ENCODE measurements around the gene INO80E.
"Not testable (repeated sequence)": the region's sequence is repeated elsewhere in the genome, so short reads cannot be mapped to it uniquely, and the experiment has no call there.

Gene INO80E

DNA sequence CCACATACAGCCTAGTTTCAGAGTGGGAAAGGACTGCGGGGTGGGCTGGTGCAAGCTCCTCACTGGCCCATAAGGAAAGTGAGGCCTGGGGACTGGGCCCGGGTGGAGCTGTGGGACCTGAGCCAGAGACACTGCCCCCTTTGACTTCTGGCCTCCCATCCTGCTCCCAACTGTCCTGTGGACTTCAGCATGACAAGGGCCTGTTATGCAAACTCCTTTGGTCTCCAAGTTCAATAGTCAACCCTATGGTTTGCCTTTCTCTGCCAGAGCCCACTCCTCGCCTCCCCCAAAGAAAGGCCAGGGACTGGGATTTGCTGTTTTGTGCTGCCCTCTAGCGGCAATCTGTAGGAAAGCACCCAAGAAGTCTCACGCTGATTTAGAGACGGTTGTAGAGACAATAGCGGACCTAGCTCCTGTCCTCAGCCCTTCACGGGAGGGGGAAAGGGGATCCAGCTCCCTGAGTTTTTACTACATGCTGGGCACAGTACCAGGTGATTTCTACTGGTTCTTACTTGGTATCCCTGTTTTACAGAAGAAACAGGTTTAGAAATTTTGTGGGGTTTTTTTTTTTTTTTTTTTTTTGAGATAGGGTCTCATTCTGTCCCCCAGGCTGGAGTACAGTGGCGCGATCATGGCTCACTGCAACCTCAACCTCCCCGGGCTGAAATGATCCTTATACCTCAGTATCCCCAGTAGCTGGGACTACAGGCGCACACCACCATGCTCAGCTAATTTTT lies 36.2 kb downstream of the INO80E start:
- peak; percentile 66 for DNase-seq

DNA sequence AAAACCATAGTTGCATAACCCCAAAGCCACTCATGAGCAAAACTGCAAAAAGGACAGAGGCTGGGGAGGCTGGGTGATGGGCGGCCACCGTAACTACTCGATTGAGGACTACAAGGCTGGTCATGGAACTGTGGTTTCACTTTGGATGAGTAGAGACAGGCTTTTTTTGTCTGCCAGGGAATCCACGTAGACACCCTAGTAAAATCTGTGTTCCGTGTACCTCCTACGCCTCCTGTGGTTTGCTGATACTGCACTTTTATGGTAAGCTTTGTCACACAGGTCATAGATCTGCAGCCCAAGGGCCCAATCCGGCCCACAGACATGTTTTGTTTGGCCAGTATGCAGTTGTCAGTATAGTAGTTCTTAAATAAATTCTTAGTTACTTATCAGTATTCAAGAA lies 37.2 kb downstream of the INO80E start:
- DNase-seq = peak; percentile 43

DNA sequence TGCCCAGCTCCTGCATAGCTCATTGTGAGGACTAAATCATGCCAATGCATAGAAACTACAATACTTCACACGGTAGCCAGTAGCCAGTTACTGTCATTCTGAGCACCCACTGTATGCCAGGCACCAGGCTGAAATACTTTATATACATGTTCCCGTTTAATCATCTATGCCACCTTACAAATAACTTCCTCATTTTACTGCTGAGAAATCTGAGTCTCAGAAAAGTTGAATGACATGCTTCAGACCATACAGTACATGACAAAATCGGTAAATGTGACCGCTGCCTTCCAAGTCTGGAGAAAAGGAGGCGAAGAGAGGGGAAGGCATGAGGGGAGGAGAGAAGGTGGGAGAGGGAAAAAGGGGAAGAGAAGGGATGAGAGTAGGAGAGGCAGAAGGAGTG lies 44.2 kb downstream of the INO80E start:
- no peak for DNase-seq

DNA sequence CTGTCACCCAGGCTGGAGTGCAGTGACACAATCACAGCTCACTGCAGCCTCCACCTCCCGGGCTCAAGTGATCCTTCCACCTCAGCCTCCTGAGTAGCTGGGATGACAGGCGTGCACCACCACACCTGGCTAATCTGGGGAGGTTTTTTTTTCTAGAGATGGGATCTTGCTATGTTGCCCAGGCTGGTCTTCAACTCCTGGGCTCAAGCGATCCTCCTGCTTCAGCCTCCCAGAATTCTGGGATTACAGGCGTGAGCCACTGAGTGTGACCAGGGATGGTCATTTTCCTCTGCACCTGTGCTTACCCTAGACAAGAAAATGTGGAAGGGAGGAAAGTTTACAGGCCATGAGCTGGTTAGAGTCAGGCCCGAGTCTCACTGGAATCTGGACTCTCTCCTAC lies 44.6 kb downstream of the INO80E start:
- not testable (repeated sequence) for DNase-seq

DNA sequence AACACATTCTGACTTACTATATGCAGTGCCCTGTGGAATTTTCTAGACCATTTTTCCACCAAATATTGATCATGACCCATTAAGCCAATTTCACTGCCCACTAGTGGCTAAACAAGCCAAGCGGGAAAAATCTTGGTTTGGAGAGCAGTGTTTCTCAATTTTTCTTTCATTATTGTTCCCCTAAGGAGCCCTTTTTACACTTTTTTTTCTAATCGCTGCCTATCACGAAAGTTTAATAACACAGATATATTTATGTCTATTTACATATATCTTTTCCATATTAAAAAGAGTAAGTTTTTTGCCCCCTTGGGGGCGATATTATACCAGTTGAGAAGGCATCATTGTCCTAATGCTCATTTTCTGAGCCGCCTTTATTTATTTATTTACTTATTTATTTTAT lies 45.8 kb downstream of the INO80E start:
- DNase-seq = no peak

DNA sequence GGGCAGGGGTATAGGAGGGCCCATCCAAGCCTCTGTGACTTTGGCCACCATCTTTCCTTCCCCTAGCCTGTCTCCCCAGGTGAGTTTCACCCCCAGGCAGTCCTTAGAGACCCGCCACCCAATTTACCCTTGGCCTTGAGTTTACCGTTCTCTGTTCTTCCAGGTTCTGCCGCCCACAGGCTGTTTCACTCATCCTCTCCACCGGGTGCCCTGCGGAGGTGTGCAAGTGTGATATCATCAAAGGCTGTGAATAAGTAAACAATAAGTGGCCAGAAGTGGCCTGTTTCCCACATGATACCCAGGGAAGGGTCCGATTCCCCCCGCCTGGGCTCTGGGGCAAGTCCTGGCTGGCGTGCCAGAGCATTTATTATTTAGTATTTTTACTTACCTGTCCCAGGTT lies 50.1 kb downstream of the INO80E start:
- no peak for DNase-seq

DNA sequence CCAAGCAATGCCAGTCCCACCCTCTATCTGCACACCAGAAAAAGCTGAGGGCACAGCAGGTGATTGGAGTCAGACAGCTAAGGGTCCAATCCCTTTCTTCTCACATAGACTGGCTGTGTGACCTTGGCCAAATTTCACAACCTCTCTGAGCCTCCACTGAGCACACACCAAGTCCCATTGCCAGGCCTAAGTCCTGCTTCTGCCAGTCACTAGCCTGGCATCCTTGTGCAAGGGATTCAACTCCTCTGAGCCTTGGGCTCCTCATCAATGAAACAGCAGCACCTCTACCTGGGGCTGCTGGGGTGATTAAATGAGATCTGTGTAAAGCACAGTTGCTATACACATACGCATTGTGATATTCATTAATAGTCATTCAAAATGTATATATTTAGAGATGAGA lies 50.5 kb downstream of the INO80E start:
- no peak for DNase-seq

DNA sequence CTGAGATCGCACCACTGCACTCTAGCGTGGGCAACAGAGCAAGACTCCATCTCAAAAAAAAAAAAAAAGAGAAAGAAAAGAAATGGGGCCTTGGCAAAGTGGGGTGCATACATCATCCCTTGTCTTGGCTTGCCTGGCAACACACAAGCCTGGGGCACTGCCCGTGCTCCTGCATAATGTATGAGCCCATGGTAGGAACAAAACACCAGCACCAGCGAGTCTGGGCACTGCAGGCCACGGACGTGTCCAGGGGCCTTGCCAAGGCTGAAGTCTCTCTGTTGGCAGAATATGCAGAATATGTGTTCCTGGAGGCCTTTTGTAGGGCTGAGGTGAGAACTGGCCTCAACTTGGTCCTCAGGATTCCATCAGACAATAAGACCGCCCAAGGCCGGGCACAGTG lies 53.8 kb downstream of the INO80E start:
- no peak for DNase-seq

DNA sequence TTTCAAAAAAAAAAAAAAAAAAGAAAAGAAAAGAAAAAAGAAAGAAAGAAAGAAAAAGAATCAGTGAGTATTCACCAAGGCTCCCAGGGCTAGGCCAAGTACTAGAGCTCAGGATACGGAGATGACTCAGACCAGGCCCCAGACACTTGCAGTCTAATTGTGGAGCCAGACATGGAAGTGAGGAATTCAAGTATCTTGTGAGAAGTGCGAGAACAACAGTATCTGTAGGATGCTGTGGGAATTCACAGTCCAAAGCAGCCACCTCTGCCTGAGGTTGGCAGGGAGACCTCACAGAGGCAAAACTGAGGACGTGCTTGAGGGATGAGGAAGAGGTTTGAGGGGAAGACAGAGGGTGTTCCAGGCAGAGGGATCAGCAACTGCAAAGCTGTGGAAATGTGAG lies 55.5 kb downstream of the INO80E start:
- no peak for DNase-seq

DNA sequence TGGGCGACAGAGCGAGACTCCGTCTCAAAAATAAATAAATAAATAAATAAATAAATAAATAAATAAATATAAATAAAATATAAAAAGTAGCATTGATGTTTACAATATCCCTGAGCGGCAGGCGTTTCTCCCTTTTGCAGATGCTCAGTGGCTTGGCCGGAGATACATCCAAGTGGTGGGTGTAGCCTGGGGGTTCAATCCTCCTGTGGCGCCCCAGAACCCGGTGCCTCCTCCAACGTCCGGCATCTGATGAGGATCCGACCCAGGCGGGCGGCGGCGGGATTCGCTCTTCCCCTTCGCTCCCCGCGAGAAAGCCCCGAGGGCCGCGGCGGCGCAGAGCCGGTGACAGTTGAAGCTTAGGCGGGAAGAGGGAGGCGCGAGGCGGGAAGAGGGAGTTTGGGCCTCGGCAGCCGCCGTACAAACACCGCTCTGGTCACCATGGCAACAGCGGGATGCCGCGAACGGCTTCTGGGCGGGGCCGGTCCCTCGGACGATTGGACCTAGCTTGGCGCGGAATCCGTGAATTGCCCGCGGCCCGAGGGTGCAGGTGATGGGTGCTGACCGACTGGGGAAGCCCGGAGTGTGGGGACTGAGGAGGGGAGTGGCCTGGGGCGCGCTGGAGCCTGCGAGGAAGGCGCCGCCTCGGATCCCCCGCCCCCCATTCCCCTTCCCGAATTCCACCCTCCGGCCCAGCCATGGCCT lies 56.8 kb downstream of the INO80E start:
- DNase-seq = peak; percentile 91

DNA sequence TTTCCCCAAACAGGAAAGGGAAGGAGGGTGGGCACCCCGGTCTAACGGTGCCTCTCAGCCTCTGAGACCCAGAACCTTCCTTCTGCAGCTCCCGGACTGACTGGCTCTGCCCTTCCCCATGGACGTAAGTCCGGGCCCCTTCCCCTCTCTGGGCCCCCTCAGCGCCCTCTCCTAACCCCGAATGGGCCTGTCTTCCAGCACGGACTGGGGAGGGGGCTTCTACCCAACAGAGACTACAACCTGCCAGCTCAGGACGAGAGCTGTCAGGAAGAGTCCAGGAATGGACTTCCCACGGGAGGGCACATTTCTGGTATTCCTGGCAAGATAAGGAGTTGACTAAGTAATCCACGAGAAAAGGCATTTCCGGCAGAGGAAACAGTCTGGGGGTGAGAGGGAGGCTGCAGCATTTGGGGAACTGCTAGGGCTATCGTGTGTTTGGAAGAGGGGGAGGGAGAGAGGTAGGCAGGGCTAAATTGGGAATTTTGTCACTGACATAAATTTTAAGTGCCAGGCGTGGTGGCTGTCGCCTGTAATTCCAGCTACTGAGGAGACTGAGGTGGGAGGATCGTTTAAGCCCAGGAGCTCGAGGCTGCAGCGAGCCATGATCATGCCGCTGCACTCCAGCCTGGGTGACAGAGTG lies 57.5 kb downstream of the INO80E start:
- no peak for DNase-seq

DNA sequence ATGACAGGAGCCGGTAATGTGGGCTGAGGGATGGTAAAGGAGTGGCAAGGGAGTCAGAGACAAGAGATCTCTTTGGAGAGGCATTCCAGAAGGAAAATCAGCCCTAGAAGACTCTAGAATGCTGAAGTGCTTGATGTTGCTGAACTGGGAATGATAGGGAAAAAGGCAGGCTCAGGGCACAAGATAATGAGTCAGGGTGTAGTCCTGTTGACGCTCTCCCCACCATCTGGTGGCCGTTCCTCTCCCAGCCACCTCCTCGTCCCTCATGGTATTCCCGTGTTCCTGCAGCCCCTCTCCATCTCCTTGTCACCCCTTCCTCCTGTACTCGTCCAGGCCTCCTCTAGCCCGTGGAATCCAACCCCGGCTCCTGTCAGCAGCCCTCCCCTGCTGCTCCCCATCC lies 58.4 kb downstream of the INO80E start:
- no peak for DNase-seq

DNA sequence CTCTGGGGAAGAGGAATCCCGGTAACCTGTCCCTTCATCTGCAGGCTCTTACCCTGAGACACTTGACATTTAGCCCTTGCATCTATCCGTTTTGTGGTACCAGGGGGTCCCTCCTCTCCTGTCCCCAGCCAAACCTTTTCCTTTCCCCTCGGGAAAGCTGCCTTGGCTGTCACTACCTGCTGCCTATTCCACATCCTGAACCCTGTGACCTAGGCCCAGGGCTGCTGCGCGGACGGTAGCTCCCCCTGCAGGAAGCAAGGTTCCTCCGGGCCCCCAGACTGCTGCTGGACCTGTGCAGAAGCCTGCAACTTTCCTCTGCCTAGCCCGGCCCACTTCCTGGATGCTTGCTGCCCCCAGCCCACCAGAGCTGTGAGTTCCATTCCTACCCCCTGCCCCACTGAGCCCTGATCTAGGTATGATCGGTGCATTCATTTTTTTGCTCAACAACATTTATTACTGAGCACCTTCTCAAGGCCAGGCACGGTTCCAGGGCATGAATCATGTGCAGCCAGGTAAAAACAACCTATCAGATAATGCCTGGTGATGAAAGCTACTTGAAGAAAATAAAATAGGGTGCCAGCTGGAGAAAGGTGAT lies 59.0 kb downstream of the INO80E start:
- peak; percentile 56 for DNase-seq

Measured in activated naive CD4-positive, alpha-beta T cell treated with Interleukin-2 at 50 U/mL for 16 hours (primary cell).